HepG2 (cell line): Measurements from ENCODE around the gene TMEM252. TPM values are rescaled to one million over a fixed set of nuclear protein-coding genes. Genes with fewer than 3 reads are reported as not detected.

Experiments
- ZNF383 ChIP-seq: sonication (generic); formaldehyde crosslinking; IDR thresholded peaks from 2 replicates; pipeline ENCODE4 v1.4.0; 2020; ENCODE audit warnings: missing genetic modification reagents, mild to moderate bottlenecking, borderline replicate concordance
- polyA plus RNA-seq, 8 experiments: library from polyadenylated mRNA; depleted of rRNA in 3 of 8; stranded (reverse) in 7 of 8; unstranded in 1 of 8; fragments of >200 nt; fragmentation: Illumina TruSeq in 4 of 8; extraction: Trizol in 4 of 8; gene quantifications; 2 replicates each; pipeline versions ENCODE4 v1.2.1 to v1.2.3, GENCODE V29; 2011 to 2016; ENCODE audit warnings: low read depth in 4 of 8, missing spikeins in 1 of 8, mixed read lengths in 1 of 8; ENCODE audit not compliant: insufficient read depth in 1 of 8
- total RNA-seq, 5 experiments: library from RNA; depleted of rRNA; stranded (reverse); fragments of >200 nt; fragmentation: Illumina TruSeq; extraction: Trizol; gene quantifications; 2 replicates each; pipeline ENCODE4 v1.2.3, GENCODE V29; 2016; ENCODE audit warnings: low read depth in 1 of 5
- TF ChIP-seq, protein P1 (sequence below): sonication (generic); formaldehyde crosslinking; IDR thresholded peaks from 2 replicates; pipeline ENCODE4 v1.5.0; 2020; ENCODE audit warnings: mild to moderate bottlenecking, missing genetic modification reagents
- TF ChIP-seq, protein P2 (sequence below): sonication (generic); formaldehyde crosslinking; IDR thresholded peaks from 2 replicates; pipeline ENCODE4 v1.4.0; 2020; ENCODE audit warnings: mild to moderate bottlenecking, missing genetic modification reagents, borderline replicate concordance
- TF ChIP-seq, protein P3 (sequence below): IDR thresholded peaks from 2 replicates; pipeline ENCODE4 v1.6.1; 2018; ENCODE audit warnings: missing genetic modification reagents
- TF ChIP-seq, protein P4 (sequence below): sonication (generic); formaldehyde crosslinking; IDR thresholded peaks from 2 replicates; pipeline ENCODE4 v1.8.0; 2022; ENCODE audit warnings: low read depth, missing genetic modification reagents

TMEM252 gene
- total and polyA plus RNA-seq, 2 of the 13 experiments (the other 11 are each of a cell fraction or from before 2014, with no cell fraction given) = not detected

DNA sequence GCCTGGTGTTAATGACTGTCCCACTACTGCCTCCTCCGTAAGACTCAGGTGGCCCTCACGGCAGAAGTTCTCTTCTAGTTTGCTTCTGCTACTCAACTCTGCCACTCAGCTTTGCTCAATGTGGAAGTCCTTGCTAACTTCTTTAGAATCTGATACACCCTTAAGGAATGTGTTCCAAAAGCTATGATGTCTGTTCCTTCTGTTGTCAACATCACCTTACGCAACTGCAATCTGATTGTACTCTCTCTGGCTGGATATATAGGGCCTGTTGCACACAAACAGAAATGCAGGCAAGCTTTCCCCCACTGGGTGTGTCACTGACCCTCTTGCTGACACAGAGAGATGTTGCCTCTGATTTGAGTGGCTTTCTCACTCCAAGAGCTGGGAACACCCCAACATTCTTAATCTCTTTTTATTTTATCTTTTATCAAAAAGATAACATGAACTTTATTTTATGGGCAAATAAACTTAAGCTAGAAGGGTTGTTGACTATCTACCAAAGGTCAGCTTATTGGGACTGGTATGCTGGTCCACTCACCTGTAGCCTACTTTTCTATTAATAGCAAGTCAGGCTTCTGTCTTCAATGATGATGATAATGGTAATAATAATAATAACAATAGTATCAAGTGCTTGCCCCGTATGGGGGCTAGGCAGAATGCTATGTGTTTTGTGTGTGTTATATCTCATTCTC lies 25.2 kb downstream of the TMEM252 start (continued):
- TF ChIP-seq, protein P1, sequence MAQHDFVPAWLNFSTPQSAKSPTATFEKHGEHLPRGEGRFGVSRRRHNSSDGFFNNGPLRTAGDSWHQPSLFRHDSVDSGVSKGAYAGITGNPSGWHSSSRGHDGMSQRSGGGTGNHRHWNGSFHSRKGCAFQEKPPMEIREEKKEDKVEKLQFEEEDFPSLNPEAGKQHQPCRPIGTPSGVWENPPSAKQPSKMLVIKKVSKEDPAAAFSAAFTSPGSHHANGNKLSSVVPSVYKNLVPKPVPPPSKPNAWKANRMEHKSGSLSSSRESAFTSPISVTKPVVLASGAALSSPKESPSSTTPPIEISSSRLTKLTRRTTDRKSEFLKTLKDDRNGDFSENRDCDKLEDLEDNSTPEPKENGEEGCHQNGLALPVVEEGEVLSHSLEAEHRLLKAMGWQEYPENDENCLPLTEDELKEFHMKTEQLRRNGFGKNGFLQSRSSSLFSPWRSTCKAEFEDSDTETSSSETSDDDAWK (CRISPR knock-in tag) = no peak
- TF ChIP-seq, protein P2, sequence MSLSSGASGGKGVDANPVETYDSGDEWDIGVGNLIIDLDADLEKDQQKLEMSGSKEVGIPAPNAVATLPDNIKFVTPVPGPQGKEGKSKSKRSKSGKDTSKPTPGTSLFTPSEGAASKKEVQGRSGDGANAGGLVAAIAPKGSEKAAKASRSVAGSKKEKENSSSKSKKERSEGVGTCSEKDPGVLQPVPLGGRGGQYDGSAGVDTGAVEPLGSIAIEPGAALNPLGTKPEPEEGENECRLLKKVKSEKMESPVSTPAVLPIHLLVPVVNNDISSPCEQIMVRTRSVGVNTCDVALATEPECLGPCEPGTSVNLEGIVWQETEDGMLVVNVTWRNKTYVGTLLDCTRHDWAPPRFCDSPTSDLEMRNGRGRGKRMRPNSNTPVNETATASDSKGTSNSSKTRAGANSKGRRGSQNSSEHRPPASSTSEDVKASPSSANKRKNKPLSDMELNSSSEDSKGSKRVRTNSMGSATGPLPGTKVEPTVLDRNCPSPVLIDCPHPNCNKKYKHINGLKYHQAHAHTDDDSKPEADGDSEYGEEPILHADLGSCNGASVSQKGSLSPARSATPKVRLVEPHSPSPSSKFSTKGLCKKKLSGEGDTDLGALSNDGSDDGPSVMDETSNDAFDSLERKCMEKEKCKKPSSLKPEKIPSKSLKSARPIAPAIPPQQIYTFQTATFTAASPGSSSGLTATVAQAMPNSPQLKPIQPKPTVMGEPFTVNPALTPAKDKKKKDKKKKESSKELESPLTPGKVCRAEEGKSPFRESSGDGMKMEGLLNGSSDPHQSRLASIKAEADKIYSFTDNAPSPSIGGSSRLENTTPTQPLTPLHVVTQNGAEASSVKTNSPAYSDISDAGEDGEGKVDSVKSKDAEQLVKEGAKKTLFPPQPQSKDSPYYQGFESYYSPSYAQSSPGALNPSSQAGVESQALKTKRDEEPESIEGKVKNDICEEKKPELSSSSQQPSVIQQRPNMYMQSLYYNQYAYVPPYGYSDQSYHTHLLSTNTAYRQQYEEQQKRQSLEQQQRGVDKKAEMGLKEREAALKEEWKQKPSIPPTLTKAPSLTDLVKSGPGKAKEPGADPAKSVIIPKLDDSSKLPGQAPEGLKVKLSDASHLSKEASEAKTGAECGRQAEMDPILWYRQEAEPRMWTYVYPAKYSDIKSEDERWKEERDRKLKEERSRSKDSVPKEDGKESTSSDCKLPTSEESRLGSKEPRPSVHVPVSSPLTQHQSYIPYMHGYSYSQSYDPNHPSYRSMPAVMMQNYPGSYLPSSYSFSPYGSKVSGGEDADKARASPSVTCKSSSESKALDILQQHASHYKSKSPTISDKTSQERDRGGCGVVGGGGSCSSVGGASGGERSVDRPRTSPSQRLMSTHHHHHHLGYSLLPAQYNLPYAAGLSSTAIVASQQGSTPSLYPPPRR = no peak
- TF ChIP-seq, protein P3, sequence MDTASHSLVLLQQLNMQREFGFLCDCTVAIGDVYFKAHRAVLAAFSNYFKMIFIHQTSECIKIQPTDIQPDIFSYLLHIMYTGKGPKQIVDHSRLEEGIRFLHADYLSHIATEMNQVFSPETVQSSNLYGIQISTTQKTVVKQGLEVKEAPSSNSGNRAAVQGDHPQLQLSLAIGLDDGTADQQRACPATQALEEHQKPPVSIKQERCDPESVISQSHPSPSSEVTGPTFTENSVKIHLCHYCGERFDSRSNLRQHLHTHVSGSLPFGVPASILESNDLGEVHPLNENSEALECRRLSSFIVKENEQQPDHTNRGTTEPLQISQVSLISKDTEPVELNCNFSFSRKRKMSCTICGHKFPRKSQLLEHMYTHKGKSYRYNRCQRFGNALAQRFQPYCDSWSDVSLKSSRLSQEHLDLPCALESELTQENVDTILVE (CRISPR knock-in tag) = no peak
- TF ChIP-seq, protein P4, sequence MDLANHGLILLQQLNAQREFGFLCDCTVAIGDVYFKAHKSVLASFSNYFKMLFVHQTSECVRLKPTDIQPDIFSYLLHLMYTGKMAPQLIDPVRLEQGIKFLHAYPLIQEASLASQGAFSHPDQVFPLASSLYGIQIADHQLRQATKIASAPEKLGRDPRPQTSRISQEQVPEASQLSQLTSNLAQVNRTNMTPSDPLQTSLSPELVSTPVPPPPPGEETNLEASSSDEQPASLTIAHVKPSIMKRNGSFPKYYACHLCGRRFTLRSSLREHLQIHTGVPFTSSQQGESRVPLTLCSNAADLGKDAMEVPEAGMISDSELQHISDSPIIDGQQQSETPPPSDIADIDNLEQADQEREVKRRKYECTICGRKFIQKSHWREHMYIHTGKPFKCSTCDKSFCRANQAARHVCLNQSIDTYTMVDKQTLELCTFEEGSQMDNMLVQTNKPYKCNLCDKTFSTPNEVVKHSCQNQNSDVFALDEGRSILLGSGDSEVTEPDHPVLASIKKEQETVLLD (CRISPR knock-in tag) = no peak
- TF ChIP-seq ZNF383 (CRISPR knock-in tag) = no peak
